Neural crest cell (in vitro differentiated cells): Measurements from ENCODE around the gene MMP1. TPM values are rescaled to one million over a fixed set of nuclear protein-coding genes. Genes with fewer than 3 reads are reported as not detected.

Source experiments
- DNase-seq: peaks from one replicate; pipeline ENCODE4 v3.0.0; 2021; ENCODE audit warnings: low read depth, mixed read lengths, low spot score
- H3K27ac Mint-ChIP-seq: one replicate; pipeline ENCODE4 v1.8.0; 2021; ENCODE audit warnings: mild to moderate bottlenecking, mixed read lengths; ENCODE audit not compliant: unreplicated experiment
- H3K27me3 Mint-ChIP-seq: 2 replicates; pipeline ENCODE4 v1.8.0; 2021; ENCODE audit warnings: low read depth, mild to moderate bottlenecking, mixed read lengths
- H3K36me3 Mint-ChIP-seq: 2 replicates; pipeline ENCODE4 v1.8.0; 2021; ENCODE audit warnings: low read depth, mild to moderate bottlenecking, mixed read lengths
- H3K4me1 Mint-ChIP-seq: 2 replicates; pipeline ENCODE4 v1.8.0; 2021; ENCODE audit warnings: mixed read lengths
- H3K4me3 Mint-ChIP-seq: one replicate; pipeline ENCODE4 v1.8.0; 2021; ENCODE audit warnings: mild to moderate bottlenecking, mixed read lengths
- H3K9me3 Mint-ChIP-seq: 2 replicates; pipeline ENCODE4 v1.8.0; 2021; ENCODE audit warnings: mixed read lengths
- CTCF ChIP-seq: fragments of 200-600 bp; sonication (generic); conservative IDR thresholded peaks from 2 replicates; pipeline ENCODE4 v1.5.0; 2021; ENCODE audit warnings: antibody characterized with exemption, mild to moderate bottlenecking
- long read RNA-seq: library from polyadenylated mRNA; unstranded; transcript quantifications from one replicate; pipeline ENCODE4 v2.0.0, GENCODE V29; 2020
- total RNA-seq: library from RNA; stranded (reverse); gene quantifications from 2 replicates; pipeline ENCODE4 v1.2.1, GENCODE V29; 2021

Gene MMP1
- total RNA-seq: not detected in 2 replicates
- long read RNA-seq: 0 reads

GRCh38 chr11:102798012-102798746 is at the start of gene MMP1:
TSS of gene MMP1 (minus strand) at chr11:102798160. CDS start at chr11:102798092, 68 bp downstream.
- no peak within 1 kb of the TSS for H3K27ac Mint-ChIP-seq
- H3K4me1 Mint-ChIP-seq: no peaks in the 10 kb centered on the region
- no peak within 1 kb of the TSS for H3K4me3 Mint-ChIP-seq
- H3K9me3 Mint-ChIP-seq: no peaks in the 10 kb centered on the region
- DNase-seq: no peak
- no peaks in the 10 kb centered on the region for H3K27me3 Mint-ChIP-seq
- no peak for TF ChIP-seq CTCF
- no peaks in the 10 kb centered on the region for H3K36me3 Mint-ChIP-seq

GRCh38 chr11:102846292-102846691 is 48.3 kb upstream of the MMP1 start:
- no peak overlapping the region for H3K27ac Mint-ChIP-seq
- peaks cover 5% of the 10 kb centered on the region for H3K4me1 Mint-ChIP-seq
- no peak for DNase-seq
- no peaks in the 10 kb centered on the region for H3K36me3 Mint-ChIP-seq
- peaks cover 3% of the 10 kb centered on the region for H3K9me3 Mint-ChIP-seq
- H3K27me3 Mint-ChIP-seq: peaks cover 2% of the 10 kb centered on the region
- no peak overlapping the region for H3K4me3 Mint-ChIP-seq
- no peak for TF ChIP-seq CTCF

GRCh38 chr11:102843489-102843888 is 45.5 kb upstream of the MMP1 start, which contains the start of gene MMP3:
TSS of gene MMP3 (minus strand) at chr11:102843609. CDS start at chr11:102843546, 63 bp downstream.
- no peak within 1 kb of the TSS for H3K4me3 Mint-ChIP-seq
- H3K9me3 Mint-ChIP-seq: peaks cover 3% of the 10 kb centered on the region
- H3K27me3 Mint-ChIP-seq: peaks cover 2% of the 10 kb centered on the region
- H3K4me1 Mint-ChIP-seq: peaks cover 5% of the 10 kb centered on the region
- no peak for TF ChIP-seq CTCF
- no peaks in the 10 kb centered on the region for H3K36me3 Mint-ChIP-seq
- H3K27ac Mint-ChIP-seq: no peak within 1 kb of the TSS
- no peak for DNase-seq

- peaks cover 5% of the 10 kb centered on the region for H3K4me1 Mint-ChIP-seq
- DNase-seq: no peak
- TF ChIP-seq CTCF: no peak
- no peak overlapping the region for H3K27ac Mint-ChIP-seq
- H3K4me3 Mint-ChIP-seq: no peak overlapping the region
- H3K27me3 Mint-ChIP-seq: peaks cover 2% of the 10 kb centered on the region
- H3K36me3 Mint-ChIP-seq: no peaks in the 10 kb centered on the region
- peaks cover 3% of the 10 kb centered on the region for H3K9me3 Mint-ChIP-seq
Observed at GRCh38 chr11:102842930-102843329, 45.0 kb upstream of the MMP1 start.

GRCh38 chr11:102840018-102840417 is 42.1 kb upstream of the MMP1 start:
- Mint-ChIP-seq H3K36me3 (no peaks in the 10 kb centered on the region), H3K9me3 (no peaks in the 10 kb centered on the region), H3K4me1 (peaks cover 5% of the 10 kb centered on the region), H3K27ac (no peak overlapping the region), H3K4me3 (no peak overlapping the region), H3K27me3 (no peaks in the 10 kb centered on the region)
- DNase-seq: no peak
- TF ChIP-seq CTCF: no peak
